Measurements from ENCODE around the gene STIL. TPM values are rescaled to one million over a fixed set of nuclear protein-coding genes. Genes with fewer than 3 reads are reported as not detected.
"Not testable (repeated sequence)": the region's sequence is repeated elsewhere in the genome, so short reads cannot be mapped to it uniquely, and the experiment has no call there.

STIL gene
- total RNA-seq, 1 donor from 2014 or later: 0.48 TPM

DNA sequence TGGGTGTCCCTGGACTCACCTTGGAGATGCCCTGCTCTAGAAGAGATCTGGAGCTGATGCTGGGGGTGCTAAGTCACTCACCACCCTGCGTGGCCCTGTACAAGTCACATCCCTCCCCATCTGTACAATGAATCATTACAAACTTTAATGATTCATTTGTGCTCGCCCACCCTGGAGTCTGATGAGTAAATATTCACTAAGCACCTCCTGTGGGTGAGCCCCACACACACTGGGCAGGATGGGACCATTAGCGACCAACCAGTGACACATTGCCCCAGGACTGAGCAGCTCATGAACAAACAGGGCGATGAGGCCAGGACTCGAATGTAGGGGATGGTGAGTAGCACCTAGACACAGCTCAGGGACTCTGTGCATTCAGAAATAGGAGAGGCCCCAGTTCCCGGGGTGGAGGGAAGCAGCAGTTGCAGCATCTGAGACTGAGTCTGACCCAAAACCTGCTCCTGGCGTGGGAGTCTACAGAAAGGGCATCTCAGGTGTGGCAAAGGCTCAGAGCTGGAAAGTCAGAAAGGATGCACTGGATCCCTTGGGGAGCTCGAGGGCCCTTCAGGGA is 106.1 kb downstream of the STIL start:
- DNase-seq (ENCODE audit: low spot score): no peak
- intact Hi-C loops (cut with DNase I): no loop called here

DNA sequence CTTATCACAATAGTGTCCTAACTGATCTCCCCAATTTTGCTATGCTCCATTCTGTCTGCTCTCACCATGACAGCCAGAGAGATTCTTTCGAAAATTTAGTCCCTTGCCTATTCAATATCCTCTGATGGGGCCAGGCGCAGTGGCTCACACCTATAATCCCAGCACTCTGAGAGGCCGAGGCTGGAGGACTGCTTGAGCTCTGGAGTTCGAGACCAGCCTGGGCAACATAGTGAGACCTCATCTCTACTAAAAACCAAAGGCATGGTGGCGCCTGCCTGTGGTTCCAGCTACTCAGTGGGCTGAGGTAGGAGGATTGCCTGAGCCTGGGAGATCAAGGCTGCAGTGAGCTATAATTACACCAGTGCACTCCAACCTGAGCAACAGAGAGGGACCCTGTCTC is 108.0 kb downstream of the STIL start:
- intact Hi-C loops (cut with DNase I): no loop called here

GRCh38 chr1:47203504-47203903 is 110.4 kb downstream of the STIL start:
- DNase-seq (ENCODE audit: low spot score); intact Hi-C loops (cut with DNase I): not testable (repeated sequence)

More for the DNA sequence above, 108.0 kb downstream of the STIL start:
- DNase-seq (ENCODE audit: low spot score): no peak

DNA sequence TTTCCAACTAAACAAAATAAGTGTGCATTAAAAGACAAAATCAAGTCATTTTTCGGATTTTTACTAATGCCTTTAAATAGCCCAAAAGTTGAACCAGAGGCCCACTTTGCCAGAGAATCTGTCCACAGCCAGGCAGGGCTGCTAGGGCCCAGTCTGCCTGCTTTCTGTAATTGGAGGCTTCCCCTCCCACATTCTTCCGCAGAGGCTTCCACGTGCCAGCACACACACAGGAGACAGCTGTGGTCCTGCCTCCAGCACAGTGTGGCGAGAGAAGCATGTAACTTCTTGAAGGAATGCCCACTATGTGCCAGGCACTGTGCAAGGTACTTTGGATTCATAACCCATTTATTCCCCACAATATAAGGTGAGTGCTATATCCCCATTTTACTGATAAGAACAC is 112.8 kb downstream of the STIL start:
- intact Hi-C loops (cut with DNase I): no loop called here
- DNase-seq (ENCODE audit: low spot score): no peak

Other genes with a start within 250 kb of the STIL start
- not detected for gene CYP4Z1, start 246.9 kb downstream of the STIL start, total RNA-seq
- gene CYP4A22, start 176.7 kb downstream of the STIL start, total RNA-seq: not detected
- gene PDZK1IP1, start 124.1 kb downstream of the STIL start, total RNA-seq: not detected
- gene TAL1, start 81.9 kb downstream of the STIL start, total RNA-seq: 1.9 TPM
- gene CMPK1, start 19.6 kb upstream of the STIL start, total RNA-seq: 74.9 TPM
- not detected for gene FOXE3, start 102.1 kb upstream of the STIL start, total RNA-seq
- 0.08 TPM for gene FOXD2, start 123.9 kb upstream of the STIL start, total RNA-seq